Gastrocnemius medialis (tissue), 4 donors: ENCODE results near the gene PDSS1.

Experiments used
- CTCF ChIP-seq, 5 experiments: fragments of 450-650 bp in 3 of 5; fragments of 200-600 bp in 2 of 5; sonication (generic) in 2 of 5; IDR thresholded peaks in 4 of 5; conservative IDR thresholded peaks in 1 of 5; 1 replicate in 4 of 5; 2 replicates in 1 of 5; pipeline ENCODE4 v1.5.1; 2016 to 2019; ENCODE audit warnings: antibody characterized with exemption in 5 of 5, mild to moderate bottlenecking in 3 of 5, moderate library complexity in 3 of 5
- POLR2A ChIP-seq, 2 donors: fragments of 450-650 bp; IDR thresholded peaks; one replicate each; pipeline ENCODE4 v1.6.1; 2017; ENCODE audit warnings: antibody characterized with exemption in 2 of 2, mild to moderate bottlenecking in 2 of 2, moderate library complexity in 2 of 2

GRCh38 chr10:26721561-26721960 is 24.1 kb downstream of the PDSS1 start:
- TF ChIP-seq CTCF (IDR thresholded peaks at IDR 0.05 in 4 of 5, conservative IDR thresholded peaks at IDR 0.05 in 1 of 5) = no peak
- no peak for TF ChIP-seq POLR2A (IDR thresholded peaks at IDR 0.05)
